Glutamatergic neuron (in vitro differentiated cells): Measurements from ENCODE around the gene AGPAT3. TPM values are rescaled to one million over a fixed set of nuclear protein-coding genes. Genes with fewer than 3 reads are reported as not detected.

ENCODE experiments used
- DNase-seq: peaks from one replicate; pipeline ENCODE4 v3.0.0; 2022
- H3K27ac Mint-ChIP-seq: one replicate; pipeline ENCODE4 v1.8.0; 2020; ENCODE audit warnings: mild to moderate bottlenecking, mixed read lengths, inconsistent platforms; ENCODE audit not compliant: unreplicated experiment
- H3K27me3 Mint-ChIP-seq: one replicate; pipeline ENCODE4 v1.8.0; 2020; ENCODE audit warnings: mild to moderate bottlenecking, moderate library complexity, mixed read lengths, inconsistent platforms; ENCODE audit not compliant: unreplicated experiment
- H3K36me3 Mint-ChIP-seq: one replicate; pipeline ENCODE4 v1.8.0; 2020; ENCODE audit warnings: mild to moderate bottlenecking, mixed read lengths, inconsistent platforms; ENCODE audit not compliant: unreplicated experiment
- H3K4me1 Mint-ChIP-seq: one replicate; pipeline ENCODE4 v1.8.0; 2020; ENCODE audit warnings: mild to moderate bottlenecking, low read depth, mixed read lengths, inconsistent platforms; ENCODE audit not compliant: unreplicated experiment
- H3K4me3 Mint-ChIP-seq: one replicate; pipeline ENCODE4 v1.8.0; 2020; ENCODE audit warnings: mild to moderate bottlenecking, mixed read lengths, inconsistent platforms; ENCODE audit not compliant: unreplicated experiment
- H3K9me3 Mint-ChIP-seq: one replicate; pipeline ENCODE4 v1.8.0; 2020; ENCODE audit warnings: mild to moderate bottlenecking, moderate library complexity, mixed read lengths, inconsistent platforms; ENCODE audit not compliant: unreplicated experiment
- total RNA-seq: library from RNA; stranded (reverse); fragmentation: NEBNext Ultra II Directional; extraction: Animal tissue kit (Norgen Biotek cat#: 25700); gene quantifications from one replicate; pipeline ENCODE4 v1.2.1, GENCODE V29; 2021; ENCODE audit not compliant: unreplicated experiment
- TF ChIP-seq, protein P1 (sequence below): fragments of 200-600 bp; sonication (generic); IDR thresholded peaks from one replicate; pipeline ENCODE4 v1.5.0; 2021; ENCODE audit not compliant: partially characterized antibody, unreplicated experiment

AGPAT3 gene
- total RNA-seq, 1 donor from 2014 or later = 12.6 TPM

DNA sequence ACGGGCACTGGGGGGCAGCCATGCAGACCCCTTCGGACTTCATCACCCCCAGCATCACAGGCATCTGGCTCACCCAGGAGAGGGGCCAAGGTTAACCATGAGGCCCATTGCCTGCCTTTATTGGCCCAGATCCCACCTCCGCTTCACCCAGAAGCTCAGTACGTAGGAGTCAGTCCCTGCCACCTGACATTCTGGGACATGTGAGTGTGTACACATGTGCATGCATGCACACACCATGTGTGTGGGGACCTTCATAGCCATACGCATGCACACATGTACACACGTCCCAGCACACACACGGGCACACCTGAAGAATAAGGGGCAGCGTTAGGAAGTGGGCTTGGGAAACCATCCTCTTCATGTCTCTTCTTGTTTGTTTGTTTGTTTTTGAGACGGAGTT, 123.0 kb downstream of the AGPAT3 start:
- Mint-ChIP-seq H3K27me3 (no peaks in the 10 kb centered on the region), H3K4me1 (peaks cover 8% of the 10 kb centered on the region), H3K9me3 (no peaks in the 10 kb centered on the region), H3K36me3 (no peaks in the 10 kb centered on the region), H3K4me3 (no peak overlapping the region), H3K27ac (no peak overlapping the region)
- TF ChIP-seq, protein P1, sequence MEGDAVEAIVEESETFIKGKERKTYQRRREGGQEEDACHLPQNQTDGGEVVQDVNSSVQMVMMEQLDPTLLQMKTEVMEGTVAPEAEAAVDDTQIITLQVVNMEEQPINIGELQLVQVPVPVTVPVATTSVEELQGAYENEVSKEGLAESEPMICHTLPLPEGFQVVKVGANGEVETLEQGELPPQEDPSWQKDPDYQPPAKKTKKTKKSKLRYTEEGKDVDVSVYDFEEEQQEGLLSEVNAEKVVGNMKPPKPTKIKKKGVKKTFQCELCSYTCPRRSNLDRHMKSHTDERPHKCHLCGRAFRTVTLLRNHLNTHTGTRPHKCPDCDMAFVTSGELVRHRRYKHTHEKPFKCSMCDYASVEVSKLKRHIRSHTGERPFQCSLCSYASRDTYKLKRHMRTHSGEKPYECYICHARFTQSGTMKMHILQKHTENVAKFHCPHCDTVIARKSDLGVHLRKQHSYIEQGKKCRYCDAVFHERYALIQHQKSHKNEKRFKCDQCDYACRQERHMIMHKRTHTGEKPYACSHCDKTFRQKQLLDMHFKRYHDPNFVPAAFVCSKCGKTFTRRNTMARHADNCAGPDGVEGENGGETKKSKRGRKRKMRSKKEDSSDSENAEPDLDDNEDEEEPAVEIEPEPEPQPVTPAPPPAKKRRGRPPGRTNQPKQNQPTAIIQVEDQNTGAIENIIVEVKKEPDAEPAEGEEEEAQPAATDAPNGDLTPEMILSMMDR = no peak
- DNase-seq = no peak

DNA sequence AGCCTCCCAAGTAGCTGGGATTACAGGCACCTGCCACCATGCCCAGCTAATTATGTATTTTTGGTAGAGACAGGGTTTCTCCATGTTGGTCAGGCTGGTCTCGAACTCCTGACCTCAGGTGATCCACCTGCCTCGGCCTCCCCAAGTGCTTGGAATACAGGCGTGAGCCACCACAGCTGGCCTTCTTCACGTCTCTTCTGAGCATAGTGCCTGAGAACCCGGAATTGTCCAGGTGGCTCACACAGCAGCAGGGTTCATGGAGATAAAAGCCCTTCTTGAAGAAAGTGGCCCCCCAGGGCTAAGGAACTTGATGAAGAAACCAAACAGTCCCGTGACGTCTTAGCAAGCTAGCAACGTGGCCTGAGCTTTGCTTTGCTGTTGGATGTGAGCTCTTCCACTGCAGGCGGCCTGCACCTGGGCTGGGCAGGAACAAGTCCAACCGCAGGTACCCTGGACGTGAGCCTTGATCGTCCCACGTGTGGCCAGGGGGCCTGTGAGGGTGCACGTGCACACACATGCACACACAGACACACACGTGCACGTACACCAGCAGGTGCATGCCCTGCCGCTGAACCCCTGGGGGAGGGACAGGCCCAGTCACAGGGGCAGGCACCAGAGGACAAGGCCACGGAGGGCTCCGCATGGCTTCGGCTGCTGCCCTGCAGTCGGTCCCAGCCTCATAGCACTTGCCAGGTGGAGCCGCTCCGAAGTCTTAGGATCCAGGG, 123.6 kb downstream of the AGPAT3 start:
- Mint-ChIP-seq H3K9me3 (no peaks in the 10 kb centered on the region), H3K4me3 (no peak overlapping the region)
- DNase-seq = no peak

DNA sequence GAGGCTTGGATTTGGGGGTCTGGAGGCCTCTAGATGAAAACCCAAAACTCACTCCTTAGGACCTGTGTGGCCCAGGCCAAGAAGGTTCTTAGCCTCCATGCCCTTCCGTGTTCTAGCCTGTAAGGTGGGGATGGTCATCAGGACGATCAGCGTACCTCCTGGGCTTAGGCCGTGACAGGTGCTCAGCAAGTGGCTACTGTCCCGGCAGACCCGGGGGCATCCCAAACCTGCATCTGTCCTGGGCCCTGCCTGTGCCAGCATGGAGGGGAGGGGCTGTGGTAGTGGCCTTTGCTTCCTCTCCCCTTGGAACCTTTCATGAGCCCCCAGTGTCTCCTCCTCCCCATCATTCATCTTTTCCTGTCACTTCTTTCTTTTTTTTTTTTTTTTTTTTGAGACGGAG, 124.4 kb downstream of the AGPAT3 start:
- TF ChIP-seq, protein P1 = no peak
- no peak overlapping the region for H3K27ac Mint-ChIP-seq
- H3K36me3 Mint-ChIP-seq = no peaks in the 10 kb centered on the region
- H3K4me3 Mint-ChIP-seq = no peak overlapping the region
- peaks cover 8% of the 10 kb centered on the region for H3K4me1 Mint-ChIP-seq
- no peak for DNase-seq
- no peaks in the 10 kb centered on the region for H3K27me3 Mint-ChIP-seq
- H3K9me3 Mint-ChIP-seq = no peaks in the 10 kb centered on the region

More for the DNA sequence above, 123.6 kb downstream of the AGPAT3 start:
- no peak overlapping the region for H3K27ac Mint-ChIP-seq
- H3K27me3 Mint-ChIP-seq = no peaks in the 10 kb centered on the region
- TF ChIP-seq, protein P1 = no peak
- H3K36me3 Mint-ChIP-seq = no peaks in the 10 kb centered on the region
- H3K4me1 Mint-ChIP-seq = peaks cover 8% of the 10 kb centered on the region

DNA sequence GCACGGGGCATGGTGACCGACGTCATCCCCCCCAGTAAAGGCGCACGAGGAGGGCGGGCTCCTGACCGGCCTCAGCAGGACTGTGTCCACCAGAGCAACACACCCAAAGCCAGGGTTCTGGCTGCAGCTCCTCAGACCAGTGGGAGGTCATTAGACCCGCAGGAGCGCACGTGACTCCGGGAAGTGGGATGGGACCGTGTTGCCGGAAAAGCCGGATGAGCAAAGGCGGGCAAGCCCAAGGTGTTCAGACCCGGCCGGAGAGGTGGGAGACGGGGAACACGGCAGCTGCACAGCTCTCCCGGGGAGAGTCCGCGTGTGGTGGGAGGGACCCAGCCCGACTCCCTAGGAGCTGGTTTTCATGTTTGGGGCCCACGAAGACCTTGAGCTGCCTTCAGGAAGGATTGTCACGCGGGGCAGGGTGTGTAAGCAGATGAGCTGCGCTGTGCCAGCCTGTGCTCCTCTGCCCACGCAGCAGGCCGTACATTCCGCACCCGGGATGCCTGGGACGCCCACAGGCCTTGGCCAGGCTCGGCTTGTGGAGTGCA, 126.5 kb downstream of the AGPAT3 start:
- TF ChIP-seq, protein P1 = no peak
- Mint-ChIP-seq H3K4me3 (no peak overlapping the region), H3K4me1 (no peaks in the 10 kb centered on the region), H3K27me3 (peaks cover 1% of the 10 kb centered on the region), H3K36me3 (no peaks in the 10 kb centered on the region), H3K27ac (no peak overlapping the region), H3K9me3 (no peaks in the 10 kb centered on the region)
- DNase-seq = no peak

DNA sequence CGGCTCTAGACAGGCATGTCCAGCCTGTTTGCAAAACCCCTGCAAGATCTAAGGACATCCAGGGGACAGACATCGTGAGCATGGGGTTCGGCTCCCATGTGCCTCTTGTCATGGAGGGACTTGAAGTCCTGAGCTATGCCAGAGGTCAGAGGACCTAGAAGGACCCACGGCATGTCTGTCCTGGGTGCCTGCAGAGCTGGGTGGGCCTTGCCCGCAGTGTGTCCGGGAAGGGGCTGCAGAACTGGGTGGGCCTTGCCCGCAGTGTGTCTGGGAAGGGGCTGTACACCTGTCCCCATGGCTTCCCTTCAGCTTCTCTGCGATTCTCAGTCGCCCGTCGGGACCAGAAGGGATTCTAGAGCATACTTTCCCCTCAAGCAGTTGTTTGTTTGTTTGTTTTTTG, 127.1 kb downstream of the AGPAT3 start:
- no peak overlapping the region for H3K4me3 Mint-ChIP-seq
- no peaks in the 10 kb centered on the region for H3K36me3 Mint-ChIP-seq
- H3K4me1 Mint-ChIP-seq = no peaks in the 10 kb centered on the region
- TF ChIP-seq, protein P1 = no peak
- peaks cover 1% of the 10 kb centered on the region for H3K27me3 Mint-ChIP-seq
- no peak overlapping the region for H3K27ac Mint-ChIP-seq
- peaks cover 2% of the 10 kb centered on the region for H3K9me3 Mint-ChIP-seq
- DNase-seq = no peak
